Measurements from ENCODE around the gene RPIA. TPM values are rescaled to one million over a fixed set of nuclear protein-coding genes. Genes with fewer than 3 reads are reported as not detected.

The RPIA gene
- total RNA-seq, 2 donors from 2014 or later: 8.2 to 12.2 TPM

DNA sequence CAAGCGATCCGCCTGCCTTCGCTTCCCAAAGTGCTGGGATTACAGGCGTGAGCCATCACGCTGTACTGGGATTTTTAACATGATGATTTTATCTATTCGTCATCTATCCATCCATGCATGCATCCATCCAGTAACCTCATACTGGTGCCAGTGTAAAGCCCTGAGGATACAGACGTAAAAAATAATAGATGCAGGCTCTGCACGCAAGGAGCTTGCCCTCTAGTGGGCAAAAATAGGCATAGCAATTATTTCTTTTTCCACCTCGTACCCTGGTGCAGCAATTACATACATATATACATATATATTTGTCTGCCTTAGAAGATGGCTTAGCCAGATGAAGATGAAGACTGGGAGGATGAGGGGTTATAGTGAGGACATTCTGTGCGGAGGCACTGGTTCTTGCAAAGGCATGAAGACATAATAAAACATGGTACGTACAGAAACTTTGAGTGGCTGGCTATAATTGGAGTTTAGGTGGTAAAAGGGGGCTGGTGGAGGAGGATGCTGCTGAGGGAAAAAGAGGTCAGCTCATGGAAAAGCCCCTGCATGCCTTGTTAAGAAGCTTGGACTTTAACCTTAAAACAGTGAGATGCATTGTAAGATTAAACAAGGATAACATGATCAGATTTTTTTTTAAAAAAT lies 19.6 kb upstream of the RPIA start:
- Histone ChIP-seq H3K4me3 (no peak overlapping the region), H3K27me3 (replicated peaks; ENCODE audit: insufficient read depth) (no peaks in the 10 kb centered on the region), H3K9me3 (no peaks in the 10 kb centered on the region), H3K36me3 (no peaks in the 10 kb centered on the region), H3K4me1 (replicated peaks) (no peaks in the 10 kb centered on the region), H3K27ac (no peak overlapping the region)
- peak; percentile 8 for DNase-seq (ENCODE audit: low spot score)
- intact Hi-C loops (cut with DNase I): no loop called here
- 41% methylated on average over 11 of the region's 11 CpGs for WGBS
- TF ChIP-seq, protein P1, sequence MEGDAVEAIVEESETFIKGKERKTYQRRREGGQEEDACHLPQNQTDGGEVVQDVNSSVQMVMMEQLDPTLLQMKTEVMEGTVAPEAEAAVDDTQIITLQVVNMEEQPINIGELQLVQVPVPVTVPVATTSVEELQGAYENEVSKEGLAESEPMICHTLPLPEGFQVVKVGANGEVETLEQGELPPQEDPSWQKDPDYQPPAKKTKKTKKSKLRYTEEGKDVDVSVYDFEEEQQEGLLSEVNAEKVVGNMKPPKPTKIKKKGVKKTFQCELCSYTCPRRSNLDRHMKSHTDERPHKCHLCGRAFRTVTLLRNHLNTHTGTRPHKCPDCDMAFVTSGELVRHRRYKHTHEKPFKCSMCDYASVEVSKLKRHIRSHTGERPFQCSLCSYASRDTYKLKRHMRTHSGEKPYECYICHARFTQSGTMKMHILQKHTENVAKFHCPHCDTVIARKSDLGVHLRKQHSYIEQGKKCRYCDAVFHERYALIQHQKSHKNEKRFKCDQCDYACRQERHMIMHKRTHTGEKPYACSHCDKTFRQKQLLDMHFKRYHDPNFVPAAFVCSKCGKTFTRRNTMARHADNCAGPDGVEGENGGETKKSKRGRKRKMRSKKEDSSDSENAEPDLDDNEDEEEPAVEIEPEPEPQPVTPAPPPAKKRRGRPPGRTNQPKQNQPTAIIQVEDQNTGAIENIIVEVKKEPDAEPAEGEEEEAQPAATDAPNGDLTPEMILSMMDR (IDR thresholded peaks at IDR 0.05): peak; percentile 65 to 91 (median 80)
- TF ChIP-seq POLR2AphosphoS5 (IDR thresholded peaks at IDR 0.05) (peak; percentile 17), POLR2A (IDR thresholded peaks at IDR 0.05) (no peak)

DNA sequence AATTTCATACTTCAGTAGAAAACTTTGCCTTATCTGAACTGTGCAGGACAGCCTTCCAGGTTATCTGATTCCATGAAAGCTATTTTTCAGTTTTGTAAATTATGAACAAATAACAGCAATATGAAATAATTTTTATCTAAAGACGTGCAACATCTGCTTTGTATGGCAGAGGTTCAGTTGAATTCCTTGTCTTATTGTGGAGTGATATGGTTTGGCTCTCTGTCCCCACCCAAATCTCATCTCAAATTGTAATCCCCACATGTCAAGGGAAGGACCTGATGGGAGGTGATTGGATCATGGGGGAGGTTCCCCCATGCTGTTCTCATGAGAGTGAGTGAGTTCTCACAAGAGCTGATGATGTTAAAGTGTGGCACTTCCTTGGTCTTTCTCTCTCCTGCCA lies 18.1 kb upstream of the RPIA start:
- intact Hi-C loops (cut with DNase I): no loop called here
- Histone ChIP-seq H3K4me1 (replicated peaks) (no peaks in the 10 kb centered on the region), H3K4me3 (no peak overlapping the region), H3K36me3 (no peaks in the 10 kb centered on the region), H3K9me3 (no peaks in the 10 kb centered on the region), H3K27me3 (replicated peaks; ENCODE audit: insufficient read depth) (no peaks in the 10 kb centered on the region), H3K27ac (no peak overlapping the region)
- no peak for DNase-seq (ENCODE audit: low spot score)
- 62% methylated on average over 1 of the region's 1 CpG for WGBS
- TF ChIP-seq POLR2AphosphoS5 (IDR thresholded peaks at IDR 0.05) (no peak), POLR2A (IDR thresholded peaks at IDR 0.05) (no peak)
- TF ChIP-seq, protein P1 (IDR thresholded peaks at IDR 0.05): no peak

DNA sequence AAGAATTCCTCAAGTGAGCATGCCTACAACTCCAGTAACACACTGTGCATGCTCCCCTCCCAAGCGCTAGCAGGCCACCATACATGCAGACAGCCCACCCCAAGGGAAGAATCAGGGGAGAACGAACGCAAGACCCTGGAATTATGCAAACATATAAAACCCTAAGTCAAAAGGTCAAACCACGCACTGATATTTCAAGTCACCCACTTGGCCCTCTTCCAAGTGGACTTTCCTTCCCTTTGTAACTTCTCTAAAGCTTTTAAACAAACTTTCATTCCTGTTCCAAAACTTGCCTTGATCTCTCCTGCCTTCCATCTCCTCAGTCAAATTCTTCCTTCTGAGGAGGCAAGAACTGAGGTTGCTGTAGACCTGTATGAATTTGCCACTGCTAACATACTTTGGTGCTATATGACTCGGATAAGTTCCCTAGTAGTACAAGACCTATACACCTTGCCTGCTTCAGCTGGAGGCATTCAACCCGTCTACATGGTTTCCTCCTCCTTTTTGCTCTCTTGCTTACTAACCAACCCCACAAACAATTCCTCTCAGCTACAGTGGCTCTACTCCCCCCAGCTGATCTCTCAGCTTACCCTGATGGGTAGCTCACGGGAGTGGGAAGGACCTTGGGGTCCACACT lies 11.1 kb upstream of the RPIA start:
- TF ChIP-seq, protein P1 (IDR thresholded peaks at IDR 0.05): no peak
- no peak for TF ChIP-seq POLR2A (IDR thresholded peaks at IDR 0.05)
- TF ChIP-seq POLR2AphosphoS5 (IDR thresholded peaks at IDR 0.05): no peak
- DNase-seq (ENCODE audit: low spot score): no peak
- no peak overlapping the region for H3K4me3 ChIP-seq
- H3K36me3 ChIP-seq: no peaks in the 10 kb centered on the region
- H3K27me3 ChIP-seq (replicated peaks; ENCODE audit: insufficient read depth): no peaks in the 10 kb centered on the region
- intact Hi-C loops (cut with DNase I): no loop called here
- no peak overlapping the region for H3K27ac ChIP-seq
- no peaks in the 10 kb centered on the region for H3K9me3 ChIP-seq
- H3K4me1 ChIP-seq (replicated peaks): no peaks in the 10 kb centered on the region
- 76% methylated on average over 7 of the region's 7 CpGs for WGBS

DNA sequence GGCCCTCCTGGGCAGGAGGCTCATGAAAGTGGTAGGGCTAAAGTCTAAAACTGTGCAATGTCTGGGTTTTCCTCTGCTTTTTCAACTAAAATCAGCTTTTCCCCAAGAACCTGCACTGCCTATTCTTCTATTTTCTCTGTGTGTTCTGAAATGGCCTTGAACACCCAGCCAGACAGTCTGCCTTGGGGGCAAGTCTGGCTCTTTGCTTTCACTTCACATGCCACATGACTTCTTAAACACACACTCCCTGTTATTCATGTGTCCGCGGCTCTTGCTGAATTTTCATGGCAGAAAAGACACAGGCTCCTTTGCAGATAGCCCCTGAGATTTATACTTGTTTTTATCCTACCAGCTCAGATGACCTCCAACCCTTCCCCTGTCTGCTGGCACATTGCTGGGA lies 10.6 kb upstream of the RPIA start:
- no peak for DNase-seq (ENCODE audit: low spot score)
- no peak overlapping the region for H3K27ac ChIP-seq
- TF ChIP-seq POLR2AphosphoS5 (IDR thresholded peaks at IDR 0.05) (no peak), POLR2A (IDR thresholded peaks at IDR 0.05) (no peak)
- TF ChIP-seq, protein P1 (IDR thresholded peaks at IDR 0.05): no peak
- H3K27me3 ChIP-seq (replicated peaks; ENCODE audit: insufficient read depth): no peaks in the 10 kb centered on the region
- H3K4me1 ChIP-seq (replicated peaks): no peaks in the 10 kb centered on the region
- H3K4me3 ChIP-seq: no peak overlapping the region
- WGBS: 77% methylated on average over 2 of the region's 2 CpGs
- no peaks in the 10 kb centered on the region for H3K36me3 ChIP-seq
- intact Hi-C loops (cut with DNase I): no loop called here
- no peaks in the 10 kb centered on the region for H3K9me3 ChIP-seq
